ENCODE results near the gene METTL26.

Gene METTL26

GRCh38 chr16:588639-588888, 47.5 kb downstream of the METTL26 start:
- TF ChIP-seq, protein P1, sequence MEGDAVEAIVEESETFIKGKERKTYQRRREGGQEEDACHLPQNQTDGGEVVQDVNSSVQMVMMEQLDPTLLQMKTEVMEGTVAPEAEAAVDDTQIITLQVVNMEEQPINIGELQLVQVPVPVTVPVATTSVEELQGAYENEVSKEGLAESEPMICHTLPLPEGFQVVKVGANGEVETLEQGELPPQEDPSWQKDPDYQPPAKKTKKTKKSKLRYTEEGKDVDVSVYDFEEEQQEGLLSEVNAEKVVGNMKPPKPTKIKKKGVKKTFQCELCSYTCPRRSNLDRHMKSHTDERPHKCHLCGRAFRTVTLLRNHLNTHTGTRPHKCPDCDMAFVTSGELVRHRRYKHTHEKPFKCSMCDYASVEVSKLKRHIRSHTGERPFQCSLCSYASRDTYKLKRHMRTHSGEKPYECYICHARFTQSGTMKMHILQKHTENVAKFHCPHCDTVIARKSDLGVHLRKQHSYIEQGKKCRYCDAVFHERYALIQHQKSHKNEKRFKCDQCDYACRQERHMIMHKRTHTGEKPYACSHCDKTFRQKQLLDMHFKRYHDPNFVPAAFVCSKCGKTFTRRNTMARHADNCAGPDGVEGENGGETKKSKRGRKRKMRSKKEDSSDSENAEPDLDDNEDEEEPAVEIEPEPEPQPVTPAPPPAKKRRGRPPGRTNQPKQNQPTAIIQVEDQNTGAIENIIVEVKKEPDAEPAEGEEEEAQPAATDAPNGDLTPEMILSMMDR (conservative IDR thresholded peaks at IDR 0.05; ENCODE audit: low read length), result no peak
- peak overlapping the region; percentile 79 for H3K4me3 ChIP-seq (ENCODE audit: low read length)
- peak; percentile 62 for DNase-seq (ENCODE audit: low read depth)

DNA sequence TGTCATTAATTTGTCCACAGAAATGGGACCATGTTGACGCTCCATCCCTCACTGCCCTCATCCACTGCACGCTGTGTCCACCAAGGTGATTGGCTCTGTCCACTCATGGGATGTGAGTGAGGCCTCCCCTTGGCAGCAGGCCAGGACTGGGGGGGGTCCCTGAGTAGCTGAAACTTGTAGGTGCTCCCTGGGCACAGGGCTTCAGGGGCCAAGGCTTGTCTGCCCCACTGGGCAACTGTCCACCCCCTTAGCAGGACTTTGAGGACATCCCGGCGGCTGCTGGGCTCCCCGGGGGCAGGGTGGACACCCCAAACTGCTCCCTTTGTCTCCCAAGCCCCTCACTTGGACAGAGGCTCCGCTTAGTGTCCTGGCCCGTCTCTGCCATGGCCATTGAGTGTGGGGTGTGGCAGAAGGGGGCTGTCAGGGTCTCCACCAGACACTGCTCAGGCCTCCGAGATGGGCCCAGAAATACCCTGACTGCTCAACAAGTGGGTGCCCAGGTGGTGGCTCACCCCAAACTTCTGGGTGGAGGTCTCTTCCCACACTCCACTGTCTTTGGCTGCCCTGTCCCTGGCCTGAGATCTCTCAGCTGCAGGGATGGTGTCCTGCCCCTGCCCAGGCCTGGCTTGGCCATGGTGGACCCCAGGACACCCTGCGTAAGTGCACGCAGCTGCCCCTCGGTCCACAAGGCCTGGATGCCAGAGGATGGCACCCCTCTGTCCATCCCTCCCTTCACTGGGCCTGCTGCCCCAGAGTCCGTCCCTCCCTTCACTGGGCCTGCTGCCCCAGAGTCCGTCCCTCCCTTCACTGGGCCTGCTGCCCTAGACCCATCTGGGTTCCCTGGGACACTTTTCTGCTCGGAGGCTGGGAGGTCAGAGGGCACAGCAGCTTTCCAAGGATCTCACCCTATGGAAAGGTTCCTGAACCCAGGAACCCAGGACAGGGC, 49.2 kb downstream of the METTL26 start:
- TF ChIP-seq, protein P1 (conservative IDR thresholded peaks at IDR 0.05; ENCODE audit: low read length), result no peak
- 0 out of 2 replicates have a peak overlapping the region, but pooled peaks have one; percentile 9 for H3K4me3 ChIP-seq (ENCODE audit: low read length)

GRCh38 chr16:586047-586644, 50.0 kb downstream of the METTL26 start:
- H3K4me3 ChIP-seq (ENCODE audit: low read length), result no peak overlapping the region
- peak; percentile 40 for DNase-seq (ENCODE audit: low read depth)
- TF ChIP-seq, protein P1 (conservative IDR thresholded peaks at IDR 0.05; ENCODE audit: low read length), result no peak

More for the DNA sequence above, 49.2 kb downstream of the METTL26 start:
- no peak for DNase-seq (ENCODE audit: low read depth)

GRCh38 chr16:585351-585750, 50.8 kb downstream of the METTL26 start:
- DNase-seq (ENCODE audit: low read depth), result no peak

More at GRCh38 chr16:585351-585750, 50.8 kb downstream of the METTL26 start:
- TF ChIP-seq, protein P1 (conservative IDR thresholded peaks at IDR 0.05; ENCODE audit: low read length), result no peak
- H3K4me3 ChIP-seq (ENCODE audit: low read length), result no peak overlapping the region

Data from AG10803 (cell line).